ENCODE measurements around the gene ARPC4. TPM values are rescaled to one million over a fixed set of nuclear protein-coding genes. Genes with fewer than 3 reads are reported as not detected.

ARPC4 gene
- polyA plus RNA-seq, 1 experiment: 200 TPM

DNA sequence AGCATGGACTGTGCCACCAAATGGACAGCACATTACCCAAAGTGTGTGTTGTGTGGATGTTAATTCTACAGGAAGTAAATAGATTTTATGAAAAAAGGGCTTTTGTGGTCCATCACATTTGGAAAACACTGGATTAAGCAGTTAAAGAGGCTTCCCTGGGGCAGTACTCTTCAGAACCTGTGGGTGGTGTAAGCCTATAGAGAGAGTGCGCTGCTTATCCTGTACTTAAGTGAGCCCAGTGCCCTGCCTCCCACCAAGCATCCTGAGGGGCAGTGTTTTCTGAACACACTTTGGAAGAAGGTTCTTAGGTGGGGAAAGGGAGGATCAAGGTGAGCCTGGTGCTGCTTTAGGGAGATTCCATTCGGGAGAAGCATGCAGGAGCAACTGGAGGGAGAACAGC is 28.1 kb downstream of the ARPC4 start:
- peak; percentile 52 for TF ChIP-seq CTCF (IDR thresholded peaks at IDR 0.05; ENCODE audit: low read depth, low read length)
- Histone ChIP-seq H3K27ac (ENCODE audit: low read depth, low read length) (no peak overlapping the region), H3K4me3 (ENCODE audit: low read depth, low read length) (no peak overlapping the region), H3K27me3 (ENCODE audit: control insufficient read depth, insufficient read depth, low read length) (no peaks in the 10 kb centered on the region), H3K9me3 (ENCODE audit: control insufficient read depth, insufficient read depth, low read length) (no peaks in the 10 kb centered on the region)
- CTCF ChIA-PET: interaction anchor here (0.8 to 1.2 kb wide), 2 partner anchors 28 to 125 kb away, joined by 3 read pairs; no protein-coding TSS in a partner anchor
- POLR2A ChIA-PET: interaction anchor here (0.8 kb wide), 1 partner anchor 10 kb away, joined by 4 read pairs; no protein-coding TSS in a partner anchor
- no peak for DNase-seq (ENCODE audit: low read depth, low spot score)

GRCh38 chr3:9825451-9826040 is 32.7 kb downstream of the ARPC4 start:
- no peak for TF ChIP-seq CTCF (IDR thresholded peaks at IDR 0.05; ENCODE audit: low read depth, low read length)
- CTCF ChIA-PET: no interaction called here
- H3K27ac ChIP-seq (ENCODE audit: low read depth, low read length): no peak overlapping the region
- DNase-seq (ENCODE audit: low read depth, low spot score): no peak
- no peaks in the 10 kb centered on the region for H3K9me3 ChIP-seq (ENCODE audit: control insufficient read depth, insufficient read depth, low read length)
- H3K4me3 ChIP-seq (ENCODE audit: low read depth, low read length): no peak overlapping the region
- POLR2A ChIA-PET: no interaction called here
- no peaks in the 10 kb centered on the region for H3K27me3 ChIP-seq (ENCODE audit: control insufficient read depth, insufficient read depth, low read length)

GRCh38 chr3:9826815-9827573 is 34.1 kb downstream of the ARPC4 start:
- no peak overlapping the region for H3K27ac ChIP-seq (ENCODE audit: low read depth, low read length)
- TF ChIP-seq CTCF (IDR thresholded peaks at IDR 0.05; ENCODE audit: low read depth, low read length): peak; percentile 28; the same call in 1 of the 2 replicates
- ChIA-PET POLR2A (interaction anchor here (1.0 kb wide), 1 partner anchor 156 kb away, joined by 4 read pairs; no protein-coding TSS in a partner anchor), CTCF (interaction anchor here (0.6 to 1.6 kb wide), 4 partner anchors 39 to 119 kb away, joined by 3 to 5 read pairs (median 4); no protein-coding TSS in a partner anchor)
- no peak for DNase-seq (ENCODE audit: low read depth, low spot score)
- H3K27me3 ChIP-seq (ENCODE audit: control insufficient read depth, insufficient read depth, low read length): no peaks in the 10 kb centered on the region
- H3K4me3 ChIP-seq (ENCODE audit: low read depth, low read length): no peak overlapping the region
- no peaks in the 10 kb centered on the region for H3K9me3 ChIP-seq (ENCODE audit: control insufficient read depth, insufficient read depth, low read length)

- DNase-seq (ENCODE audit: low read depth, low spot score): no peak
- no peaks in the 10 kb centered on the region for H3K27me3 ChIP-seq (ENCODE audit: control insufficient read depth, insufficient read depth, low read length)
- H3K9me3 ChIP-seq (ENCODE audit: control insufficient read depth, insufficient read depth, low read length): no peaks in the 10 kb centered on the region
- TF ChIP-seq CTCF (IDR thresholded peaks at IDR 0.05; ENCODE audit: low read depth, low read length): no peak
- no peak overlapping the region for H3K27ac ChIP-seq (ENCODE audit: low read depth, low read length)
- ChIA-PET POLR2A (no interaction called here), CTCF (no interaction called here)
- no peak overlapping the region for H3K4me3 ChIP-seq (ENCODE audit: low read depth, low read length)
These were observed 36.2 kb downstream of the ARPC4 start for GRCh38 chr3:9828801-9829755.

Measured in AG04450 (cell line).